HUDEP-2 (cell line): ENCODE data around the gene TPM1.
A peak's percentile ranks its signal among the peaks of the same experiment; 100 is the strongest.

Experiments
- DNase-seq, 76 experiments: peaks; one replicate each; lab custom pipeline; 2025; ENCODE audit not compliant: unreplicated experiment in 76 of 76; lab: John Stamatoyannopoulos, UW

TPM1 gene

GRCh38 chr15:63015618-63016017 is 26.9 kb upstream of the TPM1 start:
- no peak for DNase-seq

DNA sequence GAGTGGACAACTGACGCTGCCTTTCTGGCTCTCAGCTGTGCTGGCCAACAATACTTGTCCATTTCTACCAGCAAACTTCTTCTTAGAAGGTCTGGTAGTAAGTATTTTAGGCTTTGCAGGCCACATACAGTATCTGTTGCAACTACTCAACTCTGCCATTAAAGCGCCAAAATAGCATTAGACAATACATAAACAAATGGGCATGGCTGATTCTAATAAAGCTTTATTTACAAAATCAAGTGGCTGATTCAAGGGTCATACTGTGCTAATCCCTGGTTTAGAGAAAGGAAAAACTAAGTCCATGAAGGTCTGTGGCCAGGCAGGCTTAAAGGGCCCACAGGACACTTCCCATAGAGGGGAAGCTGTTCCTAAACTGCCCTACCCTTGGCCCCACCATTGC is 26.3 kb upstream of the TPM1 start:
- DNase-seq, result no peak

- DNase-seq, result no peak
These were observed 23.9 kb upstream of the TPM1 start for GRCh38 chr15:63018639-63019038.

DNA sequence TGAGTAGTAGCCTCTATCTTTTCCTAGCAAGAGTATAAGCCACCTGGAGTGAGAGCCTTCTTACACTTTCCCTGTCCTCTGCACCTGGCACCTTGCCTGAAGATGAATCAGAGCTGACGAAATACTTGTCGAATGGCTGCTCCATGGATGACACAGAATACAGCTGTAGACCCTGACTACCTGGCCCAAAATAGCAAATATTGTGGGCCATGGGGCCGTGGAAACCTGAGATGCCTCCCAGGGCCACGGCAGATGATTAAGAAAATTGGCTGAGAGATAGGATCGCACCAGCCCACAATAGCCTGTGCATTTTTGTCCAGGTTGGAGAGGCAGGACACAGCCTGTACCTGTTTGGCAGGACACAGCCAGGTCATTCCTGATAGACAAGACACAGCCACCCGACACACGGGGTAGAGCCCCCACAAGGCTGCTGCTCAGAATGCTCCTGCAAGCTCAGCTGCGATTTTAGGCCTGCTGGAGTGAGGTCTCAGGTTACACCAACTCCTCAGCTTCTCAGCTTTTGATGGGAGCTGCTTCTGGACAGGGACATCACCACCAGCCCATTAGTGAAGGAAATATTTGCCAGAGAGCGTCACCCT is 22.9 kb upstream of the TPM1 start:
- DNase-seq, result no peak

DNA sequence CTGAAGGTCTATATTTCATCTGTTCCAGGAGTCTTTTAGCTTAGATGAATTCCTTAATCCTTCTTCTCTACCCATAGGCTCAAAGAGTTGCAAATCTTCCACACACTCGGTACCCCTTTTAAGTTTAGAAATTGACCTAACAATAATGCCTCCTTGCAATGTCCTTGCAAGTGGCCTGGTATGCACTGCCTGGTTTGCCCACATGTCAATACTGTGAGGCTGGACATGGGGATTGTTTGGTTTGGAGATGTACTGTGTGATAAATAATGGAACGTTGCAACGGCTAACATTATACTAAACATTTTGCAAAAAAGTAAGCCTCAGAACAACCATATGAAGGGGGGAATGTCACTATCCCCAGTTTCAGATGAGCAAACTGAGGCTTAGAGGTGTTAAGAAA is 22.4 kb upstream of the TPM1 start:
- DNase-seq, result no peak

DNA sequence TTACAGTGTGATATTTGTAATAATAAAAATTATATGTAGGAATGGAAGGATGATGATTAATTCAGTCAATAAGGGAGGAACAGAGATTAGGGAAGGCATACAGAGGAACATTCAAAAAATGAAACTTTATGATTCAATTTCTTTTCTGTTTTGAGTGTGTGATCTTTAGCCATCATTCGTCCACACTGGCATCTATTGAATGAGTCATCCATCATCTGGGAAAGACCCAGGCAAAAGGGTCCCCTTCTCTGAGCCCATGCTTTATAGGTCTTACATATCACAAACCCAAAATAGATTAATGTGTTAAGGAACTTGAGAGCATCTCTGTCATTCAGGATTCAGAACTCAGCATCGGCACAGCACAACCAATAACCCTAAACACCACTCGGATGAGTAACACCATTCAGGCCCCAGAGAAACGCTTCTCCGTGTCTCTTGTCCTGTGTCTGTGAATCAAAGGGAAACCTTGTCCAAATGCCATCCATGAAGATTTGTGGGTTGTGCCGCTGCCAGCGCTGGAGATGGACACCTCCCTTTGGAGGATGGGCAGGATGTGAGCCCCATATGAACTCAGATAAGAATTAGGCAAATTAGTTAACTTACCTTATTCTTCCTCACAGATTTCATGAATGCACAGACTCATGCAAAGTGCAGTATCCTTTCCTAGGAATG is 21.7 kb upstream of the TPM1 start:
- no peak for DNase-seq

GRCh38 chr15:63022181-63022580 is 20.4 kb upstream of the TPM1 start:
- DNase-seq, result no peak

GRCh38 chr15:63022663-63023062 is 19.9 kb upstream of the TPM1 start:
- DNase-seq, result no peak

- no peak for DNase-seq
These were observed 19.1 kb upstream of the TPM1 start for GRCh38 chr15:63023351-63023945.

DNA sequence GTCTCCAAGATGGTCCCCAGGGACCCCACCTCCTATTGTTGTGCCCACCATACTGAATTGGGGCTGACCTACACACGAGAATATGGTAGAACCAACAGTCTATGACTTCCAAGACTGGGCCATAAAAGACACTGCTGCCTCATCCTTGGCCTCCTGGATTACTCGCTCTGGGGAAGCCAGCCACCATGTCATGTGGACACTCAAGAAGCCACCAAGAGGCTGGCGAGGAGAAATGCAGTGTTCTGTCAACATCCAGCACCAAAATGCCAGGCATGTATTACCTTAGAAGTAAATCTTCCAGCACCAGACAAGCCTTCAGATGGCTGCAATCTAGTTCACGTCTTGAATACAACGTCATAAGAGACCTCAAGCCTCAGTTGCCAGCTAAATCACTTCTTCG is 17.1 kb upstream of the TPM1 start:
- DNase-seq, result peak in 4 of 76 experiments; percentile 4 to 16 (median 8)

GRCh38 chr15:63027646-63028045 is 14.9 kb upstream of the TPM1 start:
- DNase-seq, result no peak

GRCh38 chr15:63028442-63029110 is 14.0 kb upstream of the TPM1 start:
- DNase-seq, result no peak

DNA sequence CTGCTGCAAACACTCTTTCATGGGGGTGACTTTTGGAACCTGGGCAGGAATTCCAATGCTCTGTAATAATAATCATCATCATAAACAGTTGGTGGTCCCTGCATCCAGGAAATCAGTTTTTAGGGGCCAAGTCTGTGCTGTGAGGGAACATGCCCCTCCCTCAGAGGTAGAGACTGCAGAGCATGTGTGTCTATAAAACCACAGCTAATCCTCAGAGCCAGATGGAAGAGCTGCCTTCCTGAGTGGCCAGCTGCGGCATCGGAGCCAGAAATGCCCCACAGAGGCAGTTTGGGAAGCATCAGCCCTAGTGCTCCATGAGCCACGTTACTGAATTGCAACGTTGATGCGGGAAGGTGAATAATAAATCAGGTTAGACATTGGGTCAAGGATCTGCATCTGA is 12.9 kb upstream of the TPM1 start:
- DNase-seq, result no peak

GRCh38 chr15:63030101-63030551 is 12.4 kb upstream of the TPM1 start:
- DNase-seq, result no peak

- no peak for DNase-seq
These were observed 8.0 kb upstream of the TPM1 start for GRCh38 chr15:63034578-63034977.

DNA sequence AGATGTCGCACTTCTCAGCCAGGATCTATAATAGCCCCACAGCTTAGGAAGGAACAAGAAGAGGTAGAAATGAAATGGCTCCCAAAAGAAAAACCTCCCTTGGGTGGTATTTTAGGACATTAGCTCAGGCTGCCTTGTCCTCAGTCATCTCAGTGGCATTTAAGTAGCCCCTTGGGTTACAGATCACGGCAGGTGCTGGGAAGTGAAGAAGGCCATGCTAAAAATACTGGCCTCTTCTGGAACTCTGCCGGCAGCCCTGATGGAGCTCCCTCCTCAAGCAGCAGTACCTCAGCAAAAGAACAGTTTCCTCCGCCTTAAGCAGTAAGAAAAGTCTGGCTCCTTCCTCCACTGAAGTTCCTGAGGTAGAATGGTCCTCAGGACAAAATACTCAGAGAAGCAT is 7.3 kb upstream of the TPM1 start:
- DNase-seq, result no peak

GRCh38 chr15:63035977-63036376 is 6.6 kb upstream of the TPM1 start:
- no peak for DNase-seq

- DNase-seq, result no peak
These were observed 4.4 kb upstream of the TPM1 start for GRCh38 chr15:63037976-63038720.

DNA sequence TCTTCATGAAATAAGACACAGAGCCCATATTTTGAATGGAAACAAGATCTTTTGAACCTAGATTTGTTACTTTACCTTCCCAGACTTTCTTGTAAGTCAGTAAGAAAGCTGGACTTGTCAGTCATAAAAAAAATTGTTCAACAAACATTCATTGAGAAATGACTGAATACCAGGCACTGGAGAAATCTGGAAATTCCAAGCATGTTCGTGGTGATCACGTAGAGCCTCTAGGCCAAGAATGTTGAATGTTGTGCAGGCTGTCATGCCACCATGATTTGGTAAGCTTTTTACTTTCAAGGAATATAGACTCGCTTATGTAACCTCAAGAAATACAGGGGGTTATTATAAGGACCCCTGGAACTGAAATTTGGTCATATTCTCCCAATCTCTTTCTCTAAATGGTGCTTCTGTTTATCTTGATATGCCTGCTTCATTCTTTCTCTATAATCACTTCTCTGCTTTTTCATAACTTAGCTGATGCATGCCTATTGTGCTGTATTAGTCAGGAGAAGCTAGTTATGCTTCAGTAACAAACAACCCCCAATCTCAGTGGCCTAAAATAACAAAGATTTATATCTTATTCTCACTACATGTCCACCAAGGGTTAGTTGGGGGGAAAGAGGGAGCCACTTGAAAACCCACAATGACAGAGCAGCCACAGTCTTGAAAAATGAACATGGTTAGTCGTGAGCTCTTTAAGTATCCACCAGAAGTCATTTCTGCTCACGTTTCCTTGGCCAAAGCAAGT is 3.4 kb upstream of the TPM1 start:
- no peak for DNase-seq

GRCh38 chr15:63039811-63040210 is 2.7 kb upstream of the TPM1 start:
- DNase-seq, result no peak
